Natural killer cell (primary cell): ENCODE measurements around the gene CFAP107. TPM values are rescaled to one million over a fixed set of nuclear protein-coding genes. Genes with fewer than 3 reads are reported as not detected.
"Not testable (repeated sequence)": the region's sequence is repeated elsewhere in the genome, so short reads cannot be mapped to it uniquely, and the experiment has no call there.

Source experiments
- ATAC-seq, 3 donors: fragments of 150-1000 bp in 2 of 3; fragments of 200-7000 bp in 1 of 3; cut with Tn5 transposase; 1 replicate in 1 of 3; 2 replicates in 2 of 3; pipeline ENCODE4 v1.10.0; 2021; ENCODE audit warnings: mild to moderate bottlenecking in 2 of 3, moderate library complexity in 2 of 3
- DNase-seq, 2 donors: peaks; one replicate each; pipeline versions ENCODE4 v3.0.0 to v3.0.0-alpha.2; 2013 to 2021; ENCODE audit warnings: mixed read lengths in 1 of 2
- H3K27ac ChIP-seq: one replicate; pipeline ENCODE4 v1.5.1; 2013; ENCODE audit warnings: mild to moderate bottlenecking, low read length
- H3K27me3 ChIP-seq: one replicate; pipeline ENCODE4 v1.6.1; 2013; ENCODE audit warnings: low read length; ENCODE audit not compliant: control insufficient read depth, insufficient read depth
- H3K36me3 ChIP-seq: one replicate; pipeline ENCODE4 v1.6.1; 2013; ENCODE audit warnings: low read length; ENCODE audit not compliant: control insufficient read depth, insufficient read depth
- H3K4me1 ChIP-seq: one replicate; pipeline ENCODE4 v1.6.1; 2013; ENCODE audit warnings: low read length; ENCODE audit not compliant: control insufficient read depth, insufficient read depth
- H3K4me3 ChIP-seq: one replicate; pipeline ENCODE4 v1.5.1; 2013; ENCODE audit warnings: low read length
- H3K9me3 ChIP-seq: one replicate; pipeline ENCODE4 v1.6.1; 2013; ENCODE audit warnings: low read length; ENCODE audit not compliant: control insufficient read depth, insufficient read depth
- H3K27ac Mint-ChIP-seq, 2 donors: one replicate each; pipeline ENCODE4 v1.8.0; 2022; ENCODE audit warnings: mild to moderate bottlenecking in 2 of 2, mixed read lengths in 2 of 2, moderate library complexity in 1 of 2
- H3K27me3 Mint-ChIP-seq, 2 donors: one replicate each; pipeline ENCODE4 v1.8.0; 2022; ENCODE audit warnings: low read depth in 2 of 2, mixed read lengths in 2 of 2
- H3K36me3 Mint-ChIP-seq: one replicate; pipeline ENCODE4 v1.8.0; 2022; ENCODE audit warnings: mixed read lengths
- H3K4me1 Mint-ChIP-seq, 2 donors: one replicate each; pipeline ENCODE4 v1.8.0; 2022; ENCODE audit warnings: mixed read lengths in 2 of 2
- H3K4me3 Mint-ChIP-seq: one replicate; pipeline ENCODE4 v1.8.0; 2022; ENCODE audit warnings: mild to moderate bottlenecking, moderate library complexity, mixed read lengths
- H3K9me3 Mint-ChIP-seq, 2 donors: one replicate each; pipeline ENCODE4 v1.8.0; 2022; ENCODE audit warnings: mixed read lengths in 2 of 2
- WGBS: methylation state at CpG from one replicate; pipeline ENCODE4 v1.1.7; 2013; ENCODE audit warnings: missing lambda C conversion rate; ENCODE audit not compliant: insufficient coverage; 5-methylcytosine and 5-hydroxymethylcytosine counted together
- intact Hi-C: fragments of 100-400 bp; cut with micrococcal nuclease; formaldehyde crosslinking; loops from one replicate; pipeline ENCODE4 v1.14.2; 2022
- total RNA-seq, 4 donors: library from RNA; stranded (reverse); fragments of 120-200 nt in 1 of 4; gene quantifications; one replicate each; pipeline versions ENCODE4 v1.2.3 to v1.2.4, GENCODE V29; 2013 to 2022
- TF ChIP-seq, protein P1 (sequence below): fragments of 200-600 bp; IDR thresholded peaks from one replicate; pipeline ENCODE4 v1.8.0; 2022; ENCODE audit warnings: antibody characterized with exemption

Gene CFAP107
- total RNA-seq, 3 donors from 2014 or later (not counting 1 experiment from before 2014, with no cell fraction given): not detected

DNA sequence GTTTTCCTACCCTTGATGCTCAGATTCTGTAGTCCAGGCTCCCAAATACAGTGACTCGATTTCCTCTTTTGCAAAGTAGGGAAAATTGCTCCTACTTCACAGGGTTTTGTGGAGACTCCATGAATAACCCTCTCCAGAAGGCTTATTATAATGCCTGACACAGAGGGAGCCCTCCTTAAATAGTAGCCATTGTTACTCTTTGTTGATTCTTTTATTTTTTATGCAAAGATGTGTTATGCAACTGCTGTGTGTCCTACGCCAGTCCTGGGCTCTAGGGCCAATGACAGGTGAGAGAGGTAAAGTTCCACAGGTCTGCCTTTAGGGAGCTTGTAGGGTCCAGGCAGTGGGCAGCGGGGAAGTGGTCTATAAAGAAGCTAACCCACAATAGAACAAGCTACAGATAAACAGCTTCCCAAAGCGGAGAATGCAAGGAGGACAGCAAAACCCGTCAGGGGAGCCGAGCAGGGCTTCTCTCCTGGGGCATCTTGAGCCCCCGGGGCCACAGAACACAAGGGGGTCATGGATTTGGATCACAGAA is 28.6 kb upstream of the CFAP107 start:
- Histone ChIP-seq H3K9me3 (no peaks in the 10 kb centered on the region), H3K27me3 (no peaks in the 10 kb centered on the region), H3K36me3 (no peaks in the 10 kb centered on the region), H3K4me3 (no peak overlapping the region), H3K27ac (no peak overlapping the region), H3K4me1 (no peaks in the 10 kb centered on the region)
- TF ChIP-seq, protein P1, sequence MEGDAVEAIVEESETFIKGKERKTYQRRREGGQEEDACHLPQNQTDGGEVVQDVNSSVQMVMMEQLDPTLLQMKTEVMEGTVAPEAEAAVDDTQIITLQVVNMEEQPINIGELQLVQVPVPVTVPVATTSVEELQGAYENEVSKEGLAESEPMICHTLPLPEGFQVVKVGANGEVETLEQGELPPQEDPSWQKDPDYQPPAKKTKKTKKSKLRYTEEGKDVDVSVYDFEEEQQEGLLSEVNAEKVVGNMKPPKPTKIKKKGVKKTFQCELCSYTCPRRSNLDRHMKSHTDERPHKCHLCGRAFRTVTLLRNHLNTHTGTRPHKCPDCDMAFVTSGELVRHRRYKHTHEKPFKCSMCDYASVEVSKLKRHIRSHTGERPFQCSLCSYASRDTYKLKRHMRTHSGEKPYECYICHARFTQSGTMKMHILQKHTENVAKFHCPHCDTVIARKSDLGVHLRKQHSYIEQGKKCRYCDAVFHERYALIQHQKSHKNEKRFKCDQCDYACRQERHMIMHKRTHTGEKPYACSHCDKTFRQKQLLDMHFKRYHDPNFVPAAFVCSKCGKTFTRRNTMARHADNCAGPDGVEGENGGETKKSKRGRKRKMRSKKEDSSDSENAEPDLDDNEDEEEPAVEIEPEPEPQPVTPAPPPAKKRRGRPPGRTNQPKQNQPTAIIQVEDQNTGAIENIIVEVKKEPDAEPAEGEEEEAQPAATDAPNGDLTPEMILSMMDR: no peak
- Mint-ChIP-seq H3K27ac (no peak overlapping the region), H3K27me3 (peaks cover 14 to 23% of the 10 kb centered on the region in 2 donors), H3K4me1 (no peaks in the 10 kb centered on the region), H3K9me3 (no peaks in the 10 kb centered on the region), H3K4me3 (no peak overlapping the region), H3K36me3 (no peaks in the 10 kb centered on the region)
- WGBS: 72% methylated on average over 6 of the region's 7 CpGs
- intact Hi-C loops: no loop called here
- ATAC-seq (no peak), DNase-seq (no peak)

DNA sequence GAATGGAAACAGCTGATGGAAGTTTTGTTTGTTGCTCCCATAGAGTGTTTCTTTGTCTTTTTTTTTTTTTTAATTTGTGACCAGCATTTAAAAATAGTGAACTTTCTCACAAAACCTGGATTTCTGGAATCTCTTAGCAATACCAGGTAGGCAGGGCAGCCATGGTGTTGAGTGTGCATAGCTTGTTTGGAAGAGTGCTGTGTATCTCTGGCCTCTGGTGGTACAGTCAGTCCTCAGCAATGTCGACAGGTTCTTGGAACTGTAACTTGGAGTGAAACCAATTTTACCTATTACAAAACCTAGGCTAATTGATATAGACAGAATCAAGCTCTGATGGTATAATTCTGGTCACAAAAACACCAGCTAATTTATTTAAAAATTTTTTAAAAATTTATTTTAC is 23.4 kb upstream of the CFAP107 start:
- no peak overlapping the region for H3K4me3 Mint-ChIP-seq
- intact Hi-C loops: no loop called here
- peaks cover 24 to 26% of the 10 kb centered on the region in 2 donors for H3K27me3 Mint-ChIP-seq
- H3K27ac ChIP-seq: no peak overlapping the region
- H3K27me3 ChIP-seq: no peaks in the 10 kb centered on the region
- no peaks in the 10 kb centered on the region for H3K9me3 ChIP-seq
- no peaks in the 10 kb centered on the region for H3K4me1 ChIP-seq
- DNase-seq: no peak
- H3K4me3 ChIP-seq: no peak overlapping the region
- H3K27ac Mint-ChIP-seq: no peak overlapping the region
- no peaks in the 10 kb centered on the region for H3K36me3 ChIP-seq
- no peaks in the 10 kb centered on the region for H3K9me3 Mint-ChIP-seq
- no peak for ATAC-seq
- TF ChIP-seq, protein P1: no peak
- WGBS: no CpG with 5 or more reads among the region's 1 CpG
- H3K4me1 Mint-ChIP-seq: no peaks in the 10 kb centered on the region
- H3K36me3 Mint-ChIP-seq: no peaks in the 10 kb centered on the region

- DNase-seq (no peak), ATAC-seq (no peak)
- Mint-ChIP-seq H3K27me3 (peaks cover 36 to 57% of the 10 kb centered on the region in 2 donors), H3K4me3 (no peak overlapping the region), H3K9me3 (peaks cover 2 to 4% of the 10 kb centered on the region in 2 donors), H3K4me1 (no peaks in the 10 kb centered on the region), H3K36me3 (no peaks in the 10 kb centered on the region), H3K27ac (no peak overlapping the region)
- Histone ChIP-seq H3K36me3 (no peaks in the 10 kb centered on the region), H3K27me3 (no peaks in the 10 kb centered on the region), H3K4me3 (no peak overlapping the region), H3K27ac (no peak overlapping the region), H3K4me1 (no peaks in the 10 kb centered on the region), H3K9me3 (no peaks in the 10 kb centered on the region)
- WGBS: 100% methylated on average over 1 of the region's 2 CpGs
- TF ChIP-seq, protein P1: no peak
- intact Hi-C loops: no loop called here
Observed at GRCh38 chr1:12728391-12728790, 17.6 kb upstream of the CFAP107 start.

GRCh38 chr1:12730156-12730555 is 15.8 kb upstream of the CFAP107 start:
- no peak overlapping the region for H3K27ac ChIP-seq
- no peak overlapping the region for H3K4me3 ChIP-seq
- no peak overlapping the region for H3K4me3 Mint-ChIP-seq
- no peaks in the 10 kb centered on the region for H3K36me3 Mint-ChIP-seq
- peaks cover 2 to 4% of the 10 kb centered on the region in 2 donors for H3K9me3 Mint-ChIP-seq
- no peak for DNase-seq
- TF ChIP-seq, protein P1: no peak
- H3K36me3 ChIP-seq: no peaks in the 10 kb centered on the region
- WGBS: 80% methylated on average over 1 of the region's 1 CpG
- no peaks in the 10 kb centered on the region for H3K4me1 ChIP-seq
- no peaks in the 10 kb centered on the region for H3K4me1 Mint-ChIP-seq
- H3K9me3 ChIP-seq: no peaks in the 10 kb centered on the region
- no peak for ATAC-seq
- no peak overlapping the region for H3K27ac Mint-ChIP-seq
- intact Hi-C loops: no loop called here
- H3K27me3 Mint-ChIP-seq: peaks cover 33 to 66% of the 10 kb centered on the region in 2 donors
- H3K27me3 ChIP-seq: no peaks in the 10 kb centered on the region

GRCh38 chr1:12731084-12731483 is 14.9 kb upstream of the CFAP107 start:
- H3K4me3 ChIP-seq, H3K36me3 ChIP-seq, H3K9me3 ChIP-seq, H3K36me3 Mint-ChIP-seq, H3K4me3 Mint-ChIP-seq, H3K4me1 ChIP-seq, H3K27ac Mint-ChIP-seq, ATAC-seq, H3K9me3 Mint-ChIP-seq, intact Hi-C loops, DNase-seq, H3K27me3 ChIP-seq, H3K27ac ChIP-seq, H3K4me1 Mint-ChIP-seq: not testable (repeated sequence)
- H3K27me3 Mint-ChIP-seq: peaks cover 37 to 70% of the 10 kb centered on the region in 2 donors
- WGBS: 100% methylated on average over 1 of the region's 2 CpGs
